Gastrocnemius medialis (tissue), 4 donors: ENCODE results near the gene SAYSD1. TPM values are rescaled to one million over a fixed set of nuclear protein-coding genes. Genes with fewer than 3 reads are reported as not detected.

Source experiments
- ATAC-seq, 2 donors: fragments of 150-250 bp; one replicate each; pipeline ENCODE4 v1.9.1; 2016
- DNase-seq, 2 donors: peaks; one replicate each; pipeline ENCODE4 v3.0.0-alpha.2; 2019
- H3K27ac ChIP-seq, 4 donors: fragments of 200-600 bp; sonication (generic); 1 replicate in 1 of 4; 2 replicates in 3 of 4; pipeline ENCODE4 v1.5.1; 2016 to 2018; ENCODE audit warnings: mild to moderate bottlenecking in 2 of 4, moderate library complexity in 1 of 4
- H3K27me3 ChIP-seq, 3 donors: fragments of 200-600 bp; sonication (generic) in 2 of 3; 1 replicate in 1 of 3; 2 replicates in 2 of 3; pipeline versions ENCODE4 v1.5.1 to v1.6.0; 2016 to 2019; ENCODE audit warnings: mild to moderate bottlenecking in 1 of 3, moderate library complexity in 1 of 3
- H3K36me3 ChIP-seq, 2 donors: fragments of 200-600 bp; sonication (generic) in 1 of 2; one replicate each; pipeline ENCODE4 v1.5.1; 2017 to 2018
- H3K4me1 ChIP-seq, 2 donors: fragments of 200-600 bp; sonication (generic) in 1 of 2; one replicate each; pipeline ENCODE4 v1.5.1; 2016 to 2017; ENCODE audit warnings: mild to moderate bottlenecking in 2 of 2
- H3K4me3 ChIP-seq, 4 donors: fragments of 200-600 bp; sonication (generic) in 3 of 4; 1 replicate in 1 of 4; 2 replicates in 3 of 4; pipeline ENCODE4 v1.5.1; 2016 to 2019; ENCODE audit warnings: mild to moderate bottlenecking in 2 of 4
- H3K9me3 ChIP-seq, 3 donors: fragments of 200-600 bp; sonication (generic) in 2 of 3; 1 replicate in 1 of 3; 2 replicates in 2 of 3; pipeline ENCODE4 v1.5.1; 2016 to 2019
- CTCF ChIP-seq, 5 experiments: fragments of 450-650 bp in 3 of 5; fragments of 200-600 bp in 2 of 5; sonication (generic) in 2 of 5; IDR thresholded peaks in 4 of 5; conservative IDR thresholded peaks in 1 of 5; 1 replicate in 4 of 5; 2 replicates in 1 of 5; pipeline ENCODE4 v1.5.1; 2016 to 2019; ENCODE audit warnings: antibody characterized with exemption in 5 of 5, mild to moderate bottlenecking in 3 of 5, moderate library complexity in 3 of 5
- POLR2A ChIP-seq, 2 donors: fragments of 450-650 bp; IDR thresholded peaks; one replicate each; pipeline ENCODE4 v1.6.1; 2017; ENCODE audit warnings: antibody characterized with exemption in 2 of 2, mild to moderate bottlenecking in 2 of 2, moderate library complexity in 2 of 2
- in situ Hi-C, 4 donors: fragments of 200-750 bp; cut with MboI; loops; one replicate each; pipeline versions ENCODE4 v1.15.0 to v1.8.0; 2017; ENCODE audit warnings: low sequenced_read_pairs in 4 of 4
- intact Hi-C: fragments of 100-400 bp; cut with DNase I; formaldehyde crosslinking; loops from one replicate; pipeline ENCODE4 v1.15.1; 2023; ENCODE audit warnings: low total_unique reads
- total RNA-seq, 4 donors: library from RNA; depleted of rRNA; stranded (reverse); fragments of >200 nt; gene quantifications; one replicate each; pipeline versions ENCODE4 v1.1.0 to v1.2.3, GENCODE V29; 2016

SAYSD1 gene
- total RNA-seq, 4 donors from 2014 or later: 6.4 to 12.9 (median 10.4) TPM

DNA sequence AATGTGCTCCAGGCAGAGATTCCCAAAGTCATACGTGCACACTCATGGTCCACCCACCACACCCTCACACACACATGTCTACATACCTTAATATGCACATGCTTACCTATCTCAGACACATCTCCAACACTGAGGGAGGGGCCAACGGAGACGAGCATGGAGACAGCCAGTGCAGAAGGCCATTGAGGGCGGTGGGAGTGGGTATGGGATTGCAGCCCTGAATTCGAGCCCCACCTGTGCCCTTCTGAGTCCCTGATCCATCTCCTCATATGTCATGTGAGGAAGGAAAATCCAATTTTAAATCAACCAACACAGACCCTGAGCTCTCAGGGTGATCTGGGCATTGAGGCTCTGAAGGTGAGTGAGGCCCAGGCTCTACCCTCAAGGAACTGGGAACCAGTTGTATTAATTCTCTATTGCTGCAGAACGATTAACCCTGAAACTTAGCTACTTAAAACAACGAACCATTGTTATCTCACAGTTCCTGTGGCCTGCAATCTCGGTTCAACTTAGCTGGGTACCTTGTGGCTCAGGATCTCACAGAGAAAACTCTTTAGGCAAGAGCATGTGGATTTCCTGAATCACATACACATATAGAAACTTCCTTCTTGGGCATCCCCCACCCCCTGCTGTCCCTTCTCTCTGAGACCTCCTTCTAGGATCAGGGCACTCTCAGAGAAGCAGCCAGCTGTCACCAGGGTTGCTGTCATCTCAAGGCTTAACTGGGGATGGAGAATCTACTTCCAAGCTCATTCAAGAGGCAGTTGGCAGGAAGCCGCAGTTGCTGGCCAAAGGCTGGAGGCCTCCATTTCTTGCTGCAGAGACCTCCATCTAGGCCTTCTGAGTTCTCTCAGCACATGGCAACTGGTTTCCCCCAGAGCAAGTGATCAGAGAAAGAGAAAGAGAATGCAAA is 38.1 kb downstream of the SAYSD1 start:
- TF ChIP-seq CTCF (IDR thresholded peaks at IDR 0.05 in 4 of 5, conservative IDR thresholded peaks at IDR 0.05 in 1 of 5) (no peak), POLR2A (IDR thresholded peaks at IDR 0.05) (no peak)
- Histone ChIP-seq H3K27me3 (no peaks in the 10 kb centered on the region), H3K4me3 (no peak overlapping the region), H3K4me1 (no peaks in the 10 kb centered on the region), H3K27ac (no peak overlapping the region), H3K9me3 (no peaks in the 10 kb centered on the region), H3K36me3 (no peaks in the 10 kb centered on the region)
- in situ Hi-C loops (no loop called here), intact Hi-C loops (no loop called here)
- ATAC-seq: no peak
- no peak for DNase-seq

DNA sequence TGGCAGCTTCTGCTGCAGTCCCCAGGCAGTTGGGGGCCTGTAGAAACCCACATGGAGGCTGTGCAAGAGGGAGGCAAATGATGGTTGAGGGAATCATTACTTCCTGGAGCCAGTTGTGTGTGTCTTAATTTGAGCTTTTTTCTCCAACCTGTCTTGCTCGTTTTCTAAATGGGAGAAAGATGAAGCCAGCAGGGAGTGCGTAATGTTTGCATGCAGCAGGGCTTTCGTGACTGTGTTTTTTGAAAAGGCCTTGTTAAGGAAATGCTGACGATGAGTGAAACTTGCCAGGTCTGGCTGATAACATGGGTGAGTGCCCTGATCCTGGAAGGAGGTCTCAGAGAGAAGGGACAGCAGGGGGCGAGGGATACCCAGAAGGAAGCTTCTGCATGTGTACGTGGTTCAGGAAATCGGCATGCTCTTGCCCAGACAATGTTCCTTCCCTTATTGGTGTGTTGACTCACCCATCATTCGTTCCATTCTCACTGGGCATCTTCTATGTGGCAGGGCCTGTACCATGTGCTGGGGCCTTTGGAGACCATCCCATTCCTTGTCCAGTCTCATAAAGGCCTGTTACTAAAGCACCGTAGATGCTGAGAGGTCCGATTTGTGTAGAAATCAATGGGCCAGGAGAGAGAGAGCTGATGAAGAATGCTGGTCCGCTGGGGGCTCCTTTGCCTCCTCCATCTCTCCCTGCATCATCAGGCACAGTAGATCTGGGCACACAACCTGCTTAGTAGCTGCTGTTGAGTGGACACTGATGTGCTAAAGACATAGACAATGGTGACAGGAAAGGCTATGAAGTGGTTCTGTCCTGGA is 39.0 kb downstream of the SAYSD1 start:
- no peak for ATAC-seq
- Histone ChIP-seq H3K36me3 (no peaks in the 10 kb centered on the region), H3K27ac (no peak overlapping the region), H3K9me3 (no peaks in the 10 kb centered on the region), H3K4me1 (no peaks in the 10 kb centered on the region), H3K4me3 (no peak overlapping the region), H3K27me3 (no peaks in the 10 kb centered on the region)
- TF ChIP-seq POLR2A (IDR thresholded peaks at IDR 0.05) (no peak), CTCF (IDR thresholded peaks at IDR 0.05 in 4 of 5, conservative IDR thresholded peaks at IDR 0.05 in 1 of 5) (no peak)
- intact Hi-C loops (no loop called here), in situ Hi-C loops (no loop called here)
- no peak for DNase-seq

GRCh38 chr6:39075010-39075686 is 39.8 kb downstream of the SAYSD1 start:
- in situ Hi-C loops (no loop called here), intact Hi-C loops (no loop called here)
- Histone ChIP-seq H3K27me3 (no peaks in the 10 kb centered on the region), H3K4me1 (no peaks in the 10 kb centered on the region), H3K36me3 (no peaks in the 10 kb centered on the region), H3K27ac (no peak overlapping the region), H3K9me3 (no peaks in the 10 kb centered on the region), H3K4me3 (no peak overlapping the region)
- DNase-seq: no peak
- TF ChIP-seq CTCF (IDR thresholded peaks at IDR 0.05 in 4 of 5, conservative IDR thresholded peaks at IDR 0.05 in 1 of 5) (no peak), POLR2A (IDR thresholded peaks at IDR 0.05) (no peak)
- ATAC-seq: no peak

DNA sequence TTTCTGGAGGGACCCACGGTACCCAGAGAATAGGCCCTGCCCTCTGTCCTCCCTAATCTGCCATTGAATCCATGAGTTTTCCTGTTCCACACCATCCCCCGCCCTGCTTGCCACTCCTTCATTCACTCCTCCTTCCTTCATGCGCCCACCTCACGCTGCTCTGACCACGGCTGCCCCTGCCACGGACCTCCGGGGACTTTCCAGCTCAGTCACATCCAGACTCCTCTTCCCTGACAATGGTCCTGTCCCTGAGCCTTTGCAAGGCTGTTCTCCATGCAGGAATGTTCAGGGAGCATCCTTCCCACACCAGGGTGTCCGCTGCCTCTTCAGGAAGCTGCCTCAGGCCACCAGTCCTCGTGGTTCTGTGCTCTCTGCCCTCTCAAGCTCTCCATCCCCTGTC is 40.5 kb downstream of the SAYSD1 start:
- Histone ChIP-seq H3K9me3 (no peaks in the 10 kb centered on the region), H3K36me3 (no peaks in the 10 kb centered on the region), H3K4me3 (no peak overlapping the region), H3K27ac (no peak overlapping the region), H3K27me3 (no peaks in the 10 kb centered on the region), H3K4me1 (no peaks in the 10 kb centered on the region)
- ATAC-seq (no peak), DNase-seq (no peak)
- in situ Hi-C loops (no loop called here), intact Hi-C loops (no loop called here)
- no peak for TF ChIP-seq CTCF (IDR thresholded peaks at IDR 0.05 in 4 of 5, conservative IDR thresholded peaks at IDR 0.05 in 1 of 5)
- no peak for TF ChIP-seq POLR2A (IDR thresholded peaks at IDR 0.05)
